RWPE2 (cell line): ENCODE measurements around the gene GPR87.

Experiments
- ATAC-seq: fragments of 200-7000 bp; cut with Tn5 transposase; 3 replicates; pipeline ENCODE4 v1.9.1; 2021; ENCODE audit warnings: low read depth
- DNase-seq: peaks from one replicate; pipeline ENCODE4 v3.0.0-alpha.2; 2020; ENCODE audit warnings: low spot score
- H3K27ac ChIP-seq: fragments of 450-650 bp; 2 replicates; pipeline ENCODE4 v1.5.1; 2017; ENCODE audit warnings: mild to moderate bottlenecking; ENCODE audit not compliant: poor library complexity, severe bottlenecking
- H3K27me3 ChIP-seq: fragments of 250-450 bp; sonication (Bioruptor Pico); 2 replicates; pipeline ENCODE4 v1.5.1; 2021; ENCODE audit warnings: mild to moderate bottlenecking, moderate library complexity; ENCODE audit not compliant: insufficient read depth, poor library complexity, severe bottlenecking
- H3K36me3 ChIP-seq: fragments of 250-450 bp; sonication (Bioruptor Pico); 2 replicates; pipeline ENCODE4 v1.5.1; 2020; ENCODE audit warnings: low read depth, mild to moderate bottlenecking, moderate library complexity
- H3K4me1 ChIP-seq: fragments of 250-450 bp; sonication (Bioruptor Pico); 2 replicates; pipeline ENCODE4 v1.5.1; 2021; ENCODE audit warnings: mild to moderate bottlenecking, moderate library complexity; ENCODE audit not compliant: insufficient read depth, poor library complexity, severe bottlenecking
- H3K4me3 ChIP-seq: fragments of 250-450 bp; sonication (Bioruptor Pico); 2 replicates; pipeline ENCODE4 v1.5.1; 2021; ENCODE audit warnings: mild to moderate bottlenecking, moderate library complexity; ENCODE audit not compliant: severe bottlenecking
- H3K9me3 ChIP-seq: fragments of 250-450 bp; sonication (Bioruptor Pico); 2 replicates; pipeline ENCODE4 v1.5.1; 2021; ENCODE audit warnings: mild to moderate bottlenecking, moderate library complexity; ENCODE audit not compliant: severe bottlenecking
- CTCF ChIP-seq: fragments of 450-650 bp; IDR thresholded peaks from one replicate; pipeline ENCODE4 v1.5.1; 2017; ENCODE audit warnings: mild to moderate bottlenecking, moderate library complexity; ENCODE audit not compliant: poor library complexity, severe bottlenecking

The GPR87 gene

GRCh38 chr3:151259664-151260063 lies 57.0 kb downstream of the GPR87 start:
- H3K27ac ChIP-seq = no peak overlapping the region
- no peak for TF ChIP-seq CTCF
- DNase-seq (no peak), ATAC-seq (no peak)
- H3K4me1 ChIP-seq = no peaks in the 10 kb centered on the region
- no peak overlapping the region for H3K4me3 ChIP-seq
- H3K36me3 ChIP-seq = no peaks in the 10 kb centered on the region
- H3K9me3 ChIP-seq = no peaks in the 10 kb centered on the region
- no peaks in the 10 kb centered on the region for H3K27me3 ChIP-seq

DNA sequence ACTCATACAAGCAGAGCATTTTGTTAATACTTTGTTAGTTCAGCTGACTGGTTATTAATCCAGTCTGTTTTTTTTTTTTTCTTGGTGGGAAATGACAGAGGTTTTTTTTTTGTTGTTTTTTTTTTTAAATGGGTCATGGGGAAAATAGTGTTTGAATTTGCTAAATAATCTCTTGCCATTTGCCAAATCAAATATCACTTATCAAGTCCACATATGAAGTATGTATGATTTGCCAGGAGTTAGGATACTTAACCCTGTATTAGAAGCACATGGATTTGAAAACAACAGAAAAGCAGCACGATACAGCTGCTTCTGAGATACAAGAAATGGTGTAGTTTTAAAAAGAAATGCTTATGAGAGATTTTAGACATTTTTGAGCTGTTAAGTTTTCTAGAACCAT lies 59.9 kb downstream of the GPR87 start:
- no peak for ATAC-seq
- Histone ChIP-seq H3K4me1 (no peaks in the 10 kb centered on the region), H3K9me3 (no peaks in the 10 kb centered on the region), H3K27ac (no peak overlapping the region), H3K36me3 (no peaks in the 10 kb centered on the region), H3K27me3 (no peaks in the 10 kb centered on the region), H3K4me3 (no peak overlapping the region)
- no peak for DNase-seq
- no peak for TF ChIP-seq CTCF

GRCh38 chr3:151248772-151249337 lies 67.8 kb downstream of the GPR87 start:
- Histone ChIP-seq H3K27me3 (no peaks in the 10 kb centered on the region), H3K27ac (no peak overlapping the region), H3K4me3 (no peak overlapping the region), H3K36me3 (no peaks in the 10 kb centered on the region), H3K4me1 (no peaks in the 10 kb centered on the region), H3K9me3 (no peaks in the 10 kb centered on the region)
- TF ChIP-seq CTCF = no peak
- ATAC-seq = no peak
- no peak for DNase-seq
